ENCODE measurements around the gene SLC22A14.

SLC22A14 gene

GRCh38 chr3:38257583-38257982 lies 24.5 kb upstream of the SLC22A14 start:
- TF ChIP-seq CTCF (IDR thresholded peaks at IDR 0.05; ENCODE audit: low read depth, low read length, missing control alignments): no peak
- H3K4me3 ChIP-seq (ENCODE audit: low read depth, low read length): no peak overlapping the region
- peak; percentile 6 for DNase-seq (ENCODE audit: low read depth)
- in situ Hi-C loops (cut with HindIII; ENCODE audit: low sequenced_read_pairs): no loop called here

DNA sequence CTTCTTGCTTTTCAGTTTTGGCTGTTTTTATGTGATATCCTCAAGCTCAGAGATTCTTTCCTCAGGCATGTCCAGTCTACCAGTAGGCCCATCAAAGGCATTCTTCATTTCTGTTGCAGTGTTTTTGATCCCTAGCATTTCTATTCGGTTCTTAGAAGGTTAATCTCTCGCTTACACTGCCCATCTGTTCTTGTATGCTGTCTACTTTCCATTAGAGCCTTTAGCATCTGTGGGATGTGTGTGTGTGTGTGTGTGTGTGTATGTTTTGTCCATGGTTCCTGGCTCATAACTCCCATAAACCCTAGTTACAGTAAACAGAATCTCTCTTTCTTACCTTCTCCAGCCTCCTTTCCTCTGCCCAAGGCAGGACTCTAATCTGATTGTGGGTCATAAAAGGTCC lies 21.6 kb upstream of the SLC22A14 start:
- TF ChIP-seq CTCF (IDR thresholded peaks at IDR 0.05; ENCODE audit: low read depth, low read length, missing control alignments): no peak
- in situ Hi-C loops (cut with HindIII; ENCODE audit: low sequenced_read_pairs): no loop called here
- no peak overlapping the region for H3K4me3 ChIP-seq (ENCODE audit: low read depth, low read length)
- DNase-seq (ENCODE audit: low read depth): no peak

- DNase-seq (ENCODE audit: low read depth): no peak
- TF ChIP-seq CTCF (IDR thresholded peaks at IDR 0.05; ENCODE audit: low read depth, low read length, missing control alignments): no peak
- H3K4me3 ChIP-seq (ENCODE audit: low read depth, low read length): no peak overlapping the region
- in situ Hi-C loops (cut with HindIII; ENCODE audit: low sequenced_read_pairs): no loop called here
Observed at GRCh38 chr3:38264353-38264771, 17.7 kb upstream of the SLC22A14 start.

DNA sequence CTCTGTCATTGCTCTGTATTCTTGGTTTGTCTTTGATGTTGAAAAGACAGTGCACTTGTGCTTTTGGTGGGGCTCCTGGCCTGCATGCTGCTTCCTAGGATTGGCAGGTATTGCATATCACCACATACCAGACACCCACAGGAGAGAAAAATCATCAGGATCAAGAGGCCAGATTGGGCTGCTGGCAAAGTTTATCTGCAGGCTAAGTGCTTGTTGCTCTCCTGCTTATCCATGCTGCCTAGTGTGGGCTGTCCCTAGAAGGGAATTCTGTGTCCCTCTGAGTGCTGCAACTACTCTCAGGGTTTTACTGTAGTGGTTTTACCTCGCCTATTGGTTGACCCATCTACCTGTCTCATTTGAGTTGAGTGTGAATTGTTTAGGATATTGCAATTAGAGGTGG lies 17.3 kb upstream of the SLC22A14 start:
- TF ChIP-seq CTCF (IDR thresholded peaks at IDR 0.05; ENCODE audit: low read depth, low read length, missing control alignments): no peak
- no peak for DNase-seq (ENCODE audit: low read depth)
- in situ Hi-C loops (cut with HindIII; ENCODE audit: low sequenced_read_pairs): no loop called here
- H3K4me3 ChIP-seq (ENCODE audit: low read depth, low read length): no peak overlapping the region

GRCh38 chr3:38265604-38266307 lies 16.3 kb upstream of the SLC22A14 start, which contains the start of gene SLC22A13:
Gene SLC22A13 (plus strand): TSS chr3:38265812. CDS start chr3:38265861, 49 bp downstream.
- no peak for TF ChIP-seq CTCF (IDR thresholded peaks at IDR 0.05; ENCODE audit: low read depth, low read length, missing control alignments)
- in situ Hi-C loops (cut with HindIII; ENCODE audit: low sequenced_read_pairs): no loop called here
- H3K4me3 ChIP-seq (ENCODE audit: low read depth, low read length): no peak within 1 kb of the TSS
- DNase-seq (ENCODE audit: low read depth): no peak

- no peak overlapping the region for H3K4me3 ChIP-seq (ENCODE audit: low read depth, low read length)
- TF ChIP-seq CTCF (IDR thresholded peaks at IDR 0.05; ENCODE audit: low read depth, low read length, missing control alignments): no peak
- no peak for DNase-seq (ENCODE audit: low read depth)
- in situ Hi-C loops (cut with HindIII; ENCODE audit: low sequenced_read_pairs): no loop called here
Observed at GRCh38 chr3:38266810-38267209, 15.3 kb upstream of the SLC22A14 start.

Data from astrocyte of the cerebellum (primary cell).